GM12872 (cell line): ENCODE data around the gene CCDC144A.
A peak's percentile ranks its signal among the peaks of the same experiment; 100 is the strongest.

ENCODE experiments used
- TF ChIP-seq, protein P1 (sequence below): IDR thresholded peaks from 3 replicates; pipeline ENCODE4 v1.5.1; 2011; ENCODE audit warnings: low read depth, mild to moderate bottlenecking, low read length, moderate library complexity; ENCODE audit not compliant: insufficient read depth

CCDC144A gene, protein sequence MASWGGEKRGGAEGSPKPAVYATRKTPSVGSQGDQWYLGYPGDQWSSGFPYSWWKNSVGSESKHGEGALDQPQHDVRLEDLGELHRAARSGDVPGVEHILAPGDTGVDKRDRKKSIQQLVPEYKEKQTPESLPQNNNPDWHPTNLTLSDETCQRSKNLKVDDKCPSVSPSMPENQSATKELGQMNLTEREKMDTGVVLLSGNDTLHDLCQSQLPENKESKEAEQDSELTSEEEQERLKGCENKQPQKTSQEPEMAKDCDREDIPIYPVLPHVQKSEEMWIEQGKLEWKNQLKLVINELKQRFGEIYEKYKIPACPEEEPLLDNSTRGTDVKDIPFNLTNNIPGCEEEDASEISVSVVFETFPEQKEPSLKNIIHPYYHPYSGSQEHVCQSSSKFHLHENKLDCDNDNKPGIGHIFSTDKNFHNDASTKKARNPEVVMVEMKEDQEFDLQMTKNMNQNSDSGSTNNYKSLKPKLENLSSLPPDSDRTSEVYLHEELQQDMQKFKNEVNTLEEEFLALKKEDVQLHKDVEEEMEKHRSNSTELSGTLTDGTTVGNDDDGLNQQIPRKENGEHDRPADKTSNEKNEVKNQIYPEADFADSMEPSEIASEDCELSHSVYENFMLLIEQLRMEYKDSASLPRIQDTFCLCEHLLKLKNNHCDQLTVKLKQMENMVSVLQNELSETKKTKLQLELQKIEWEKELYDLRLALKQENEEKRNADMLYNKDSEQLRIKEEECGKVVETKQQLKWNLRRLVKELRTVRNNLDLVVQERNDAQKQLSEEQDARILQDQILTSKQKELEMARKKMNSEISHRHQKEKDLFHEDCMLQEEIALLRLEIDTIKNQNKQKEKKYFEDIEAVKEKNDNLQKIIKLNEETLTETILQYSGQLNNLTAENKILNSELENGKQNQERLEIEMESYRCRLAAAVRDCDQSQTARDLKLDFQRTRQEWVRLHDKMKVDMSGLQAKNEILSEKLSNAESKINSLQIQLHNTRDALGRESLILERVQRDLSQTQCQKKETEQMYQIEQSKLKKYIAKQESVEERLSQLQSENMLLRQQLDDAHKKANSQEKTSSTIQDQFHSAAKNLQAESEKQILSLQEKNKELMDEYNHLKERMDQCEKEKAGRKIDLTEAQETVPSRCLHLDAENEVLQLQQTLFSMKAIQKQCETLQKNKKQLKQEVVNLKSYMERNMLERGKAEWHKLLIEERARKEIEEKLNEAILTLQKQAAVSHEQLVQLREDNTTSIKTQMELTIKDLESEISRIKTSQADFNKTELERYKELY (N-terminal part only)

DNA sequence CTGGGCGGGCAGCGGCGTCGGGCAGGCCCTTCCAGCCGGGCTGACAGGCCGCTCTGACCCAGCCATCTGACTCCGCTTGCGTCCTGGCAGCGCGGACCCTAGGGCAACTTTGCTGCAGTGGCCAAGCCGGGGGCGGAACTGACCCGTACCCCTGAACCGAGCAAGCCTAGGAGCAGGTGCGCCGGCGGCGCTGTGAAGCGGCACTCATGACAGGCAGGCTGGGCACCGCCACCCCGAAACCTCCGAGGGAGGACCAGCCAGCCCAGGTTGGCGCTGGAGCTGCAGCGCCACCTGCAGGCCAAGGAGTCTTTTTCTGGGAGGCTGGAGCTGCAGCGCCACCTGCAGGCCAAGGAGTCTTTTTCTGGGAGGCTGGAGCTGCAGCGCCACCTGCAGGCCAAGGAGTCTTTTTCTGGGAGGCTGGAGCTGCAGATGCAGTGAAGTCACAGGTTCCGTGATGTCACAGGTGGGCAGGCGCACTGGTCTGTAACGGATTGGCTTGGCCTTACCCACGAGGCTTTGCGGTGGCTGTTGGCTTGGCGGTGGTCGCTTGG is at the start of gene CCDC144A:
Gene CCDC144A (plus strand): TSS at position 511 of the 551 bp plus-strand sequence. CDS start 160 bp downstream, outside the sequence.
- TF ChIP-seq, protein P1, sequence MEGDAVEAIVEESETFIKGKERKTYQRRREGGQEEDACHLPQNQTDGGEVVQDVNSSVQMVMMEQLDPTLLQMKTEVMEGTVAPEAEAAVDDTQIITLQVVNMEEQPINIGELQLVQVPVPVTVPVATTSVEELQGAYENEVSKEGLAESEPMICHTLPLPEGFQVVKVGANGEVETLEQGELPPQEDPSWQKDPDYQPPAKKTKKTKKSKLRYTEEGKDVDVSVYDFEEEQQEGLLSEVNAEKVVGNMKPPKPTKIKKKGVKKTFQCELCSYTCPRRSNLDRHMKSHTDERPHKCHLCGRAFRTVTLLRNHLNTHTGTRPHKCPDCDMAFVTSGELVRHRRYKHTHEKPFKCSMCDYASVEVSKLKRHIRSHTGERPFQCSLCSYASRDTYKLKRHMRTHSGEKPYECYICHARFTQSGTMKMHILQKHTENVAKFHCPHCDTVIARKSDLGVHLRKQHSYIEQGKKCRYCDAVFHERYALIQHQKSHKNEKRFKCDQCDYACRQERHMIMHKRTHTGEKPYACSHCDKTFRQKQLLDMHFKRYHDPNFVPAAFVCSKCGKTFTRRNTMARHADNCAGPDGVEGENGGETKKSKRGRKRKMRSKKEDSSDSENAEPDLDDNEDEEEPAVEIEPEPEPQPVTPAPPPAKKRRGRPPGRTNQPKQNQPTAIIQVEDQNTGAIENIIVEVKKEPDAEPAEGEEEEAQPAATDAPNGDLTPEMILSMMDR = peak; percentile 68

DNA sequence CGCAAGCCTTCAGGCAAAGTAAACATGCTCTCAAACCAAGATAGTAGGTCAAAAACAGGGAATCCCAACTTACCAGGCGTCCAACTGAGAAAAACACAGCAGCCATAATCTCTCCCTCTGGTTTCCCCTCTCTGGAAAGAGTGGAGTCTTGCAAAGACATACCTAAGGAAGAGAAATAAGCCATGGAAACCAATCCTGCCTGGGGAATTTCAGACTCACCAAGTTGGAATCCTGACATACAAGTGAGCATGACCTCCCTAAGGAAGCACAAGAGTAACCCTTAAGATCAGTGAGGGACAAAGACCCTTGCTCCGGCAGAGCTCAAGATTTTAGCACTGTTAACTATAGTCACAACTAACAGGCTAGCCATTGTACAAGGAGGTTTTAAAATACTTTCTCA is 40.5 kb upstream of the CCDC144A start:
- TF ChIP-seq, protein P1 = no peak

DNA sequence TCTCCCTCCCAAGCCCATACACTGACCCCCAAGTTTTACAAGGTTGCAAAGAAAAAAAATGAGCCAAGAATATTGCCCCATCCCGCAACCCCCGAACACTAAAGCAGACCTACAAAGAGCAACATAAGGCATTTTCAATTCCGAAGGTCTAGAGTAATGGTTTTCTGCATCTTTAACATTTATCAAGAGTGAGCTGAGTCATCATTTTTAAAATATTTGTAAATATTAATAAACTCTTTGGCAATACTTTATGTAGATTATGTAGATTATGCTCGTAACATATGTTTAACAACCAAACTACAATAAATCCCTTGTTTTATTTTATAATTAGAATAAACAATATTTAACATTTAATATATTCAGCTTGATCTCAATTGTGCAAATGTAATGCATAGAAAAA is 37.8 kb upstream of the CCDC144A start:
- TF ChIP-seq, protein P1 = no peak

DNA sequence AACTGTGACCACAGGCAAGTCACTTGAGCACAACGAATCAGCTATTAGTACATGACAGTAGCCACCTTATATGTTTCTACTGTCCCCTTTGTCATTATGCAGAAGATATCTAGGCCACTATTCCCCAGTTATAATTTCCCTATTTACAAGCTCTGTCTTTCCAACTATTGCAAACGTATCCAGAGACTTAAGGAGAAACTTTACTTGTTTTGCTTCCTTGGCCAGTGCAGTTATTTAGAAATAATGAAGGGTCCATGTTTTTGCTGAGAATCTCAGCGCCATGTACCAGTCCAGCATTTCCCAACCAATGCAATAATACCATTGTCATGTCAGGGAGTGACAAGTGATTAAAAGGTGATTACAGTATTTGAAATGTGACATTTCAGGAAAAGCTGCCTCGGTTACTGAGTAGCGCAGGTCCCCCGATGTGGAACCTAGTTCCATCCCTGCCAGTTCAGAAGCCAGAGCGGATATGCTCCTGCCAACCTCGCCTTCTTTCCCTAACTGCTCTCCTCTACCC is 37.1 kb upstream of the CCDC144A start:
- TF ChIP-seq, protein P1 = no peak

DNA sequence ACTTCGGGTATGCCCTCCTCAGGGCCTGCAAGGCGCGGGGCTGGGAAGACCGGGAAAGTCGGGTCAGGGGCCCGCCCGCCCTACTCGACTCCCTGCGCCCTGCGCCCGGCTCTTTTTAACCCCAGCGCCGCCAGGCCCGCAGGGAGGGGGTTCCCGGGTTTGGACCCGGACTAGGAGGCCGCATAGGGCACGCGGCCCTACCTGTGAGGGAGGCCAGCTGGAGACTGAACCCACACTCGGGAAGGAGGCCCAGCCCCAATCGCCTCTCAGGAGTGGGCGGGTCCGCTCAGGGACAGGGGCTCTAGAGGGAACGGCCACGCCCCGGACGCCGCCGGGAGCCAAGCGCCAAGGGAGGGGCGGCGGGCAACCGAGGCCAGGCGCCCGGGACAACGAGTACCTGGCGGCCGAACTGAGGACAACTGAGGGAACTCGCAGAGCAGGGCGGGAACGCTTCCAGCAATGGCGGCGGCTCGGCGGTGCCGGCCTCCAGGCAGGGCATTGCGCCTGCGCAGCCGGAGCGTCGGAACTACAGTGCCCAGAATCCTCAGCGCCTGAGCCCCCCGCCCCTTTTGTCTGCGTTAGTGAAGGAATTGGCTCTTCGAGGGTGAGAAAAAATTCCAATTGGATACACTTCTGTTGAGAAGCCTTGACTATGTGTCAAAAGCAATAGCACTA is 36.5 kb upstream of the CCDC144A start, which contains the start of gene ZNF624:
Gene ZNF624 (minus strand): TSS at position 484 of the 675 bp plus-strand sequence.
- TF ChIP-seq, protein P1 = no peak

DNA sequence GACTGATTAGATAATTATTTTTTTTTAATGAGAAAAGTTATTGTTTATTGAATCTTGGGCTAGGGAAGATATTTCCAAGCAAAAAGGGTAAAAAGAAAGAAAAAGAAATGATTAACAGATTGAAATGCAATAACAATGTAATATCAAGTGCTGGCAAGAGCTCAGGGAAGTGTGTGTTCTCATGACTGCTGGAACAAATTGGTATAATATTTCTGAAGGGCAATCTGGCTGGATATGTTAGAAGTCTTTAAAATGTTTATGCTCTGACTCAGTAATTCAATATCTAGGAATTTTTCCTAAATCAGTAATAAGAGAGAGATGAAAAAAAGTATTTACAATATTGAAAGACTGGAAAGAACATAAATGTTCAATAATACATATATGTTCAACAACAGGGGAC is 28.8 kb upstream of the CCDC144A start:
- TF ChIP-seq, protein P1 = no peak
